NCI-H2196 (cell line): ENCODE results near the gene LPA.
"Not testable (repeated sequence)": the region's sequence is repeated elsewhere in the genome, so short reads cannot be mapped to it uniquely, and the experiment has no call there.

Experiments used
- DNase-seq: peaks from one replicate; lab custom pipeline; 2025; ENCODE audit not compliant: unreplicated experiment; lab: John Stamatoyannopoulos, UW

LPA gene

GRCh38 chr6:160664198-160664597 lies at the start of gene LPA:
Gene LPA (minus strand): TSS chr6:160664275. CDS start chr6:160664214, 61 bp downstream.
- not testable (repeated sequence) for DNase-seq

- DNase-seq: not testable (repeated sequence)
Measured at GRCh38 chr6:160708993-160709392, 44.9 kb upstream of the LPA start.

GRCh38 chr6:160704688-160705087 lies 40.6 kb upstream of the LPA start:
- DNase-seq: not testable (repeated sequence)

GRCh38 chr6:160701918-160702680 lies 38.0 kb upstream of the LPA start, which contains the start of gene PLG:
Gene PLG (plus strand): TSS chr6:160702244. CDS start chr6:160702305, 61 bp downstream.
- not testable (repeated sequence) for DNase-seq

GRCh38 chr6:160697826-160698225 lies 33.8 kb upstream of the LPA start:
- DNase-seq: no peak

- not testable (repeated sequence) for DNase-seq
Measured at GRCh38 chr6:160696884-160697283, 32.8 kb upstream of the LPA start.

GRCh38 chr6:160695622-160696021 lies 31.5 kb upstream of the LPA start:
- DNase-seq: not testable (repeated sequence)

GRCh38 chr6:160695025-160695424 lies 30.9 kb upstream of the LPA start:
- not testable (repeated sequence) for DNase-seq

- no peak for DNase-seq
Measured at GRCh38 chr6:160692369-160692959, 28.4 kb upstream of the LPA start.

GRCh38 chr6:160691617-160692016 lies 27.5 kb upstream of the LPA start:
- no peak for DNase-seq

- no peak for DNase-seq
Measured at GRCh38 chr6:160690458-160690857, 26.4 kb upstream of the LPA start.

- DNase-seq: no peak
Measured at GRCh38 chr6:160685762-160686450, 21.8 kb upstream of the LPA start.

- not testable (repeated sequence) for DNase-seq
Measured at GRCh38 chr6:160685101-160685761, 21.2 kb upstream of the LPA start.

GRCh38 chr6:160679402-160679769 lies 15.3 kb upstream of the LPA start:
- no peak for DNase-seq

- DNase-seq: no peak
Measured at GRCh38 chr6:160678744-160679401, 14.8 kb upstream of the LPA start.

- no peak for DNase-seq
Measured at GRCh38 chr6:160678230-160678629, 14.2 kb upstream of the LPA start.

- DNase-seq: not testable (repeated sequence)
Measured at GRCh38 chr6:160676418-160676817, 12.3 kb upstream of the LPA start.

- no peak for DNase-seq
Measured at GRCh38 chr6:160668589-160668988, 4.5 kb upstream of the LPA start.

- DNase-seq: peak; percentile 0
Measured at GRCh38 chr6:160667639-160668481, 3.8 kb upstream of the LPA start.

GRCh38 chr6:160662842-160663241 lies 1.2 kb downstream of the LPA start:
- DNase-seq: no peak
